ENCODE data around the gene AOX1.
A peak's percentile ranks its signal among the peaks of the same experiment; 100 is the strongest.

The AOX1 gene

GRCh38 chr2:200618590-200619021, 32.8 kb downstream of the AOX1 start:
- TF ChIP-seq CTCF (IDR thresholded peaks at IDR 0.05; ENCODE audit: low read depth, low read length) (peak; percentile 26), MYC (IDR thresholded peaks at IDR 0.05; ENCODE audit: low read depth, low read length) (no peak; the same call in 1 of the 2 replicates), POLR2A (IDR thresholded peaks at IDR 0.05; ENCODE audit: extremely low read depth, insufficient read length) (no peak)
- DNase-seq (ENCODE audit: low read depth) = peak; percentile 77
- H3K4me3 ChIP-seq (ENCODE audit: low read depth, low read length) = no peak overlapping the region

- DNase-seq (ENCODE audit: low read depth) = no peak
- no peak overlapping the region for H3K4me3 ChIP-seq (ENCODE audit: low read depth, low read length)
- TF ChIP-seq MYC (IDR thresholded peaks at IDR 0.05; ENCODE audit: low read depth, low read length) (no peak), POLR2A (IDR thresholded peaks at IDR 0.05; ENCODE audit: extremely low read depth, insufficient read length) (no peak), CTCF (IDR thresholded peaks at IDR 0.05; ENCODE audit: low read depth, low read length) (no peak), MAX (IDR thresholded peaks at IDR 0.05; ENCODE audit: low read depth, low read length) (no peak)
These were observed 33.5 kb downstream of the AOX1 start for GRCh38 chr2:200619279-200619678.

- TF ChIP-seq MYC (IDR thresholded peaks at IDR 0.05; ENCODE audit: low read depth, low read length) (peak; percentile 21; the same call in 1 of the 2 replicates), MAX (IDR thresholded peaks at IDR 0.05; ENCODE audit: low read depth, low read length) (no peak)
- DNase-seq (ENCODE audit: low read depth) = peak; percentile 35
These were observed 35.0 kb downstream of the AOX1 start for GRCh38 chr2:200620606-200621390.

GRCh38 chr2:200622106-200622505, 36.3 kb downstream of the AOX1 start:
- no peak overlapping the region for H3K4me3 ChIP-seq (ENCODE audit: low read depth, low read length)
- DNase-seq (ENCODE audit: low read depth) = no peak
- TF ChIP-seq MYC (IDR thresholded peaks at IDR 0.05; ENCODE audit: low read depth, low read length) = no peak
- no peak for TF ChIP-seq POLR2A (IDR thresholded peaks at IDR 0.05; ENCODE audit: extremely low read depth, insufficient read length)
- TF ChIP-seq MAX (IDR thresholded peaks at IDR 0.05; ENCODE audit: low read depth, low read length) = no peak
- no peak for TF ChIP-seq CTCF (IDR thresholded peaks at IDR 0.05; ENCODE audit: low read depth, low read length)

More at GRCh38 chr2:200620606-200621390, 35.0 kb downstream of the AOX1 start:
- no peak overlapping the region for H3K4me3 ChIP-seq (ENCODE audit: low read depth, low read length)

GRCh38 chr2:200624026-200624425, 38.2 kb downstream of the AOX1 start:
- no peak overlapping the region for H3K4me3 ChIP-seq (ENCODE audit: low read depth, low read length)
- TF ChIP-seq CTCF (IDR thresholded peaks at IDR 0.05; ENCODE audit: low read depth, low read length) (no peak), MYC (IDR thresholded peaks at IDR 0.05; ENCODE audit: low read depth, low read length) (no peak), MAX (IDR thresholded peaks at IDR 0.05; ENCODE audit: low read depth, low read length) (no peak), POLR2A (IDR thresholded peaks at IDR 0.05; ENCODE audit: extremely low read depth, insufficient read length) (no peak)
- peak; percentile 16 for DNase-seq (ENCODE audit: low read depth)

GRCh38 chr2:200624658-200625057, 38.8 kb downstream of the AOX1 start:
- H3K4me3 ChIP-seq (ENCODE audit: low read depth, low read length) = no peak overlapping the region
- no peak for DNase-seq (ENCODE audit: low read depth)
- TF ChIP-seq MAX (IDR thresholded peaks at IDR 0.05; ENCODE audit: low read depth, low read length) (no peak), CTCF (IDR thresholded peaks at IDR 0.05; ENCODE audit: low read depth, low read length) (no peak), MYC (IDR thresholded peaks at IDR 0.05; ENCODE audit: low read depth, low read length) (no peak), POLR2A (IDR thresholded peaks at IDR 0.05; ENCODE audit: extremely low read depth, insufficient read length) (no peak)
